Activated naive CD4-positive, alpha-beta T cell treated with anti-CD3 and anti-CD28 coated beads, Interleukin-2, amount 50 U/mL, for 24 hours (primary cell): ENCODE results near the gene ZGPAT.
A peak's percentile ranks its signal among the peaks of the same experiment; 100 is the strongest.
"Not testable (repeated sequence)": the region's sequence is repeated elsewhere in the genome, so short reads cannot be mapped to it uniquely, and the experiment has no call there.

Experiments
- H3K27ac Mint-ChIP-seq: one replicate; pipeline ENCODE4 v1.8.0; 2021; ENCODE audit warnings: mild to moderate bottlenecking, mixed read lengths
- H3K27me3 Mint-ChIP-seq: one replicate; pipeline ENCODE4 v1.8.0; 2021; ENCODE audit warnings: mixed read lengths
- H3K36me3 Mint-ChIP-seq: one replicate; pipeline ENCODE4 v1.8.0; 2021; ENCODE audit warnings: mixed read lengths
- H3K4me1 Mint-ChIP-seq: one replicate; pipeline ENCODE4 v1.8.0; 2021; ENCODE audit warnings: mixed read lengths
- H3K4me3 Mint-ChIP-seq: one replicate; pipeline ENCODE4 v1.8.0; 2021; ENCODE audit warnings: mild to moderate bottlenecking, mixed read lengths
- H3K9me3 Mint-ChIP-seq: one replicate; pipeline ENCODE4 v1.8.0; 2021; ENCODE audit warnings: mixed read lengths

The ZGPAT gene

GRCh38 chr20:63767886-63768285 is 60.0 kb downstream of the ZGPAT start:
- H3K4me3 Mint-ChIP-seq, result no peak overlapping the region
- no peaks in the 10 kb centered on the region for H3K27me3 Mint-ChIP-seq
- H3K27ac Mint-ChIP-seq, result no peak overlapping the region
- H3K36me3 Mint-ChIP-seq, result no peaks in the 10 kb centered on the region
- H3K4me1 Mint-ChIP-seq, result no peaks in the 10 kb centered on the region
- H3K9me3 Mint-ChIP-seq, result no peaks in the 10 kb centered on the region

- Mint-ChIP-seq H3K36me3 (no peaks in the 10 kb centered on the region), H3K27me3 (no peaks in the 10 kb centered on the region), H3K9me3 (no peaks in the 10 kb centered on the region), H3K4me3 (no peak overlapping the region), H3K4me1 (no peaks in the 10 kb centered on the region), H3K27ac (peak overlapping the region; percentile 59)
These were observed 61.0 kb downstream of the ZGPAT start for GRCh38 chr20:63768591-63769515.

GRCh38 chr20:63769891-63770474 is 62.1 kb downstream of the ZGPAT start:
- no peaks in the 10 kb centered on the region for H3K36me3 Mint-ChIP-seq
- H3K27me3 Mint-ChIP-seq, result no peaks in the 10 kb centered on the region
- H3K9me3 Mint-ChIP-seq, result no peaks in the 10 kb centered on the region
- H3K27ac Mint-ChIP-seq, result no peak overlapping the region
- H3K4me1 Mint-ChIP-seq, result peaks cover 5% of the 10 kb centered on the region
- no peak overlapping the region for H3K4me3 Mint-ChIP-seq

GRCh38 chr20:63771046-63771707 is 63.3 kb downstream of the ZGPAT start:
- Mint-ChIP-seq H3K27me3 (no peaks in the 10 kb centered on the region), H3K27ac (no peak overlapping the region)

GRCh38 chr20:63772781-63773518 is 65.1 kb downstream of the ZGPAT start:
- no peak overlapping the region for H3K27ac Mint-ChIP-seq
- H3K9me3 Mint-ChIP-seq, result no peaks in the 10 kb centered on the region
- H3K4me3 Mint-ChIP-seq, result no peak overlapping the region
- no peaks in the 10 kb centered on the region for H3K36me3 Mint-ChIP-seq
- peaks cover 5% of the 10 kb centered on the region for H3K4me1 Mint-ChIP-seq
- no peaks in the 10 kb centered on the region for H3K27me3 Mint-ChIP-seq

More at GRCh38 chr20:63771046-63771707, 63.3 kb downstream of the ZGPAT start:
- Mint-ChIP-seq H3K4me3 (no peak overlapping the region), H3K4me1 (peaks cover 5% of the 10 kb centered on the region), H3K36me3 (no peaks in the 10 kb centered on the region), H3K9me3 (no peaks in the 10 kb centered on the region)

GRCh38 chr20:63773571-63774241 is 65.9 kb downstream of the ZGPAT start:
- H3K4me1 Mint-ChIP-seq, result peaks cover 5% of the 10 kb centered on the region

GRCh38 chr20:63774306-63774705 is 66.5 kb downstream of the ZGPAT start:
- Mint-ChIP-seq H3K4me3 (no peak overlapping the region), H3K9me3 (no peaks in the 10 kb centered on the region), H3K27ac (no peak overlapping the region), H3K36me3 (no peaks in the 10 kb centered on the region), H3K27me3 (no peaks in the 10 kb centered on the region), H3K4me1 (peaks cover 5% of the 10 kb centered on the region)

More at GRCh38 chr20:63773571-63774241, 65.9 kb downstream of the ZGPAT start:
- Mint-ChIP-seq H3K9me3 (no peaks in the 10 kb centered on the region), H3K36me3 (no peaks in the 10 kb centered on the region), H3K27me3 (no peaks in the 10 kb centered on the region), H3K4me3 (no peak overlapping the region), H3K27ac (no peak overlapping the region)

- Mint-ChIP-seq H3K36me3 (no peaks in the 10 kb centered on the region), H3K4me1 (peaks cover 5% of the 10 kb centered on the region), H3K9me3 (no peaks in the 10 kb centered on the region), H3K27me3 (no peaks in the 10 kb centered on the region), H3K4me3 (no peak overlapping the region), H3K27ac (no peak overlapping the region)
These were observed 67.5 kb downstream of the ZGPAT start for GRCh38 chr20:63775096-63775978.

GRCh38 chr20:63776875-63777274 is 69.0 kb downstream of the ZGPAT start:
- H3K36me3 Mint-ChIP-seq, H3K27me3 Mint-ChIP-seq, H3K9me3 Mint-ChIP-seq, H3K4me3 Mint-ChIP-seq, H3K27ac Mint-ChIP-seq, H3K4me1 Mint-ChIP-seq: not testable (repeated sequence)

- no peak overlapping the region for H3K27ac Mint-ChIP-seq
- no peaks in the 10 kb centered on the region for H3K9me3 Mint-ChIP-seq
- H3K36me3 Mint-ChIP-seq, result no peaks in the 10 kb centered on the region
- H3K4me1 Mint-ChIP-seq, result peaks cover 15% of the 10 kb centered on the region
- H3K4me3 Mint-ChIP-seq, result no peak overlapping the region
- H3K27me3 Mint-ChIP-seq, result no peaks in the 10 kb centered on the region
These were observed 69.8 kb downstream of the ZGPAT start for GRCh38 chr20:63777614-63778013.

GRCh38 chr20:63778034-63778752 is 70.4 kb downstream of the ZGPAT start:
- peaks cover 17% of the 10 kb centered on the region for H3K4me1 Mint-ChIP-seq
- H3K27me3 Mint-ChIP-seq, result no peaks in the 10 kb centered on the region
- H3K4me3 Mint-ChIP-seq, result no peak overlapping the region
- no peaks in the 10 kb centered on the region for H3K9me3 Mint-ChIP-seq
- no peaks in the 10 kb centered on the region for H3K36me3 Mint-ChIP-seq
- H3K27ac Mint-ChIP-seq, result no peak overlapping the region

GRCh38 chr20:63778857-63779256 is 71.0 kb downstream of the ZGPAT start:
- no peak overlapping the region for H3K27ac Mint-ChIP-seq

GRCh38 chr20:63781181-63781580 is 73.3 kb downstream of the ZGPAT start:
- Mint-ChIP-seq H3K27ac (no peak overlapping the region), H3K4me3 (no peak overlapping the region), H3K4me1 (peaks cover 12% of the 10 kb centered on the region), H3K36me3 (no peaks in the 10 kb centered on the region), H3K9me3 (no peaks in the 10 kb centered on the region), H3K27me3 (no peaks in the 10 kb centered on the region)

More at GRCh38 chr20:63778857-63779256, 71.0 kb downstream of the ZGPAT start:
- no peaks in the 10 kb centered on the region for H3K36me3 Mint-ChIP-seq
- H3K27me3 Mint-ChIP-seq, result no peaks in the 10 kb centered on the region
- H3K4me1 Mint-ChIP-seq, result peaks cover 17% of the 10 kb centered on the region
- H3K4me3 Mint-ChIP-seq, result no peak overlapping the region
- H3K9me3 Mint-ChIP-seq, result no peaks in the 10 kb centered on the region

GRCh38 chr20:63782051-63782471 is 74.2 kb downstream of the ZGPAT start:
- Mint-ChIP-seq H3K9me3 (no peaks in the 10 kb centered on the region), H3K27ac (no peak overlapping the region), H3K4me3 (no peak overlapping the region), H3K4me1 (peaks cover 12% of the 10 kb centered on the region), H3K36me3 (no peaks in the 10 kb centered on the region), H3K27me3 (no peaks in the 10 kb centered on the region)
